GM10266 (cell line): ENCODE results near the gene FBXO40.
"Not testable (repeated sequence)": the region's sequence is repeated elsewhere in the genome, so short reads cannot be mapped to it uniquely, and the experiment has no call there.

Experiments used
- DNase-seq: peaks from one replicate; pipeline ENCODE4 v3.0.0; 2012; ENCODE audit errors: extremely low spot score
- TF ChIP-seq, protein P1 (sequence below): IDR thresholded peaks from 2 replicates; pipeline ENCODE4 v1.5.1; 2012; ENCODE audit warnings: mild to moderate bottlenecking, low read depth; ENCODE audit not compliant: control insufficient read depth, insufficient read depth; ENCODE audit errors: missing control alignments

The FBXO40 gene

DNA sequence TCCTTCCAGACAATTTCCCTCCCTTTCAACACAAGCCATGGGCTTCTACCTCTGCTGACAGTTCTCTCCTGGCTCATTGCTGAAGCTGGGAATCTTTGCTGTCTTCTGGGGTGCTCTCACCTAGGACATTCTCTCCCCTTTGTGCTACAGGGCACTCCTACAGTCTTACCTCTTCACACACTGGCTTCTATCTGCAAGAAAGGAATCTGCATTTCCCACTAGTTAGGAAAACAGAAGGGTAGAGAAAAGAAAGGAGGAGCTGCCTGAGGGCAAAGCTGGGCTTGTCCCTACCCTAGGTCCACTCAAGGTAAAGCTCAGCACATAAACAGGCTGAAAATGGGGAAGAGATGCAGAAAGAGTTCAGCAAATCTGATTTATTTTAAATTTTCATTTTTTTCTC, 31.0 kb upstream of the FBXO40 start:
- TF ChIP-seq, protein P1, sequence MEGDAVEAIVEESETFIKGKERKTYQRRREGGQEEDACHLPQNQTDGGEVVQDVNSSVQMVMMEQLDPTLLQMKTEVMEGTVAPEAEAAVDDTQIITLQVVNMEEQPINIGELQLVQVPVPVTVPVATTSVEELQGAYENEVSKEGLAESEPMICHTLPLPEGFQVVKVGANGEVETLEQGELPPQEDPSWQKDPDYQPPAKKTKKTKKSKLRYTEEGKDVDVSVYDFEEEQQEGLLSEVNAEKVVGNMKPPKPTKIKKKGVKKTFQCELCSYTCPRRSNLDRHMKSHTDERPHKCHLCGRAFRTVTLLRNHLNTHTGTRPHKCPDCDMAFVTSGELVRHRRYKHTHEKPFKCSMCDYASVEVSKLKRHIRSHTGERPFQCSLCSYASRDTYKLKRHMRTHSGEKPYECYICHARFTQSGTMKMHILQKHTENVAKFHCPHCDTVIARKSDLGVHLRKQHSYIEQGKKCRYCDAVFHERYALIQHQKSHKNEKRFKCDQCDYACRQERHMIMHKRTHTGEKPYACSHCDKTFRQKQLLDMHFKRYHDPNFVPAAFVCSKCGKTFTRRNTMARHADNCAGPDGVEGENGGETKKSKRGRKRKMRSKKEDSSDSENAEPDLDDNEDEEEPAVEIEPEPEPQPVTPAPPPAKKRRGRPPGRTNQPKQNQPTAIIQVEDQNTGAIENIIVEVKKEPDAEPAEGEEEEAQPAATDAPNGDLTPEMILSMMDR, result no peak
- DNase-seq, result no peak

DNA sequence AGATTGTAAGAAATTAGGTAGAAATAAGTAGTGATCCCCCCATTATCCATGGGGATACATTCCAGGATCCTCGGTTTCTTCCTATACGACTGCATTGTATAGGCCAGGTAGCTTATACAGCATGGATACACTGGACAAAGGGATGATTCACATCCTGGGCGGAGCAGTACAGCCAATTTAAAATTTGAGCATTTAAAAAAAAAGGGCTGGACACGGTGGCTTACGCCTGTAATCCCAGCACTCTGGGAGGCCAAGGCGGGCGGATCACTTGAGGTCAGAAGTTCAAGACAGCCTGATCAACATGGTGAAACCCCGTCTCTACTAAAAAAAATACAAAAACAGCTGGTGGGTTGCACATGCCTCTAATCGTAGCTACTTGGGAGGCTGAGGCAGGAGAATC, 26.4 kb upstream of the FBXO40 start:
- TF ChIP-seq, protein P1, result no peak
- DNase-seq, result no peak

DNA sequence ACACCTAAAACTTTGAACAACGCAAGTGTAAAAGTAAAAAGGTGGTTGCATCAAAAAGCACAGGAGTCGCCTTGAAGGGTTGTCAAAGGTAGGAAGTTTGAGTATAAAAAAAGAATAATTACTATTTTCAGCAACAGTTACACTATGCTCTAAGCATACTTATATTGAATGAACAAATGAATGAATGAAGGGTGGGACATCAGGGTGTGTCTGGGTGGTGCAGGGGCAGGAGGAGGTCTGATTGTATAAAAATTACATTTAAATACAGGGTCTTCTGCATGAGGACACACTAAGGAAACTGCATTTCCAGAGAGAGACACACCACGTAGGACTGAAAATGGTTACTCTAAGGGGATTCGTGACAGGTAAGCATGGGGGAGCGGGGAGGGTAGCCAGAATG, 25.5 kb upstream of the FBXO40 start, which contains the start of gene ARGFX:
Gene ARGFX, plus strand, starts transcription at position 301 of the 400 bp plus-strand sequence. CDS start 2,765 bp downstream, outside the sequence.
- TF ChIP-seq, protein P1, result no peak
- no peak for DNase-seq

DNA sequence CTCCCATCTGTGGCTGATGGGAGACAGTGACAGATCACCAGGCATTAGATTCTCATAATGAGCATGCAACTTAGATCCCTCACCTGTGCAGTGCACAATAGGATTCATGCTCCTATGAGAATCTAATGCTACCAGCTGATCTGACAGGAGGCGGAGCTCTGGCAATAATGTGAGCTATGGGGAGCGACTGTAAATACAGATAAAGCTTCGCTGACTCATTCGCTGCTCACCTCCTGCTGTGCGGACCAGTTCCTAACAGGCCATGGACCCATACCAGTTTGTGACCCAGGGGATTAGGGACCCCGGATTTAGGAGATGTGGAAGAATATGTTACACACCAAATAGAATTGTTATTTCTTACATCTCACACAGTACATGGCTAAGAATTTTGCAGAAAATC, 18.7 kb upstream of the FBXO40 start:
- DNase-seq, result no peak
- TF ChIP-seq, protein P1, result no peak

DNA sequence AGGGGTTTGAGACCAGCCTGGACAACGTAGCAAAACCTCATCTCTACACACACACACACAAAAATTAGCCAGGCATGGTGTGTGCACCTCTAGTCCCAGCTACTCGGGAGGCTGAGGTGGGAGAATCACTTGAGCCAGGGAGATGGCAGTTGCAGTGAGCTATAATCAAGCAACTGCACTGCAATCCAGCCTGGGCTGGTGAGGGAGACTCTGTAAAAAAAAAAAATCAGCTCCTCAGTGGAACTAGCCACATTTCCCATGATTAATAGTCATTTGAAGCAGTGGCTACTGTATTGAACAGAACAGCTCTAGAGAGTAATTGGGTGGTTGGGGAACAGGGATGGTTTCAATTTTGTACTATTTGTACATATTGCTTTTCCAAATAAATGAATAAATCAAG, 11.5 kb upstream of the FBXO40 start:
- TF ChIP-seq, protein P1, result no peak

DNA sequence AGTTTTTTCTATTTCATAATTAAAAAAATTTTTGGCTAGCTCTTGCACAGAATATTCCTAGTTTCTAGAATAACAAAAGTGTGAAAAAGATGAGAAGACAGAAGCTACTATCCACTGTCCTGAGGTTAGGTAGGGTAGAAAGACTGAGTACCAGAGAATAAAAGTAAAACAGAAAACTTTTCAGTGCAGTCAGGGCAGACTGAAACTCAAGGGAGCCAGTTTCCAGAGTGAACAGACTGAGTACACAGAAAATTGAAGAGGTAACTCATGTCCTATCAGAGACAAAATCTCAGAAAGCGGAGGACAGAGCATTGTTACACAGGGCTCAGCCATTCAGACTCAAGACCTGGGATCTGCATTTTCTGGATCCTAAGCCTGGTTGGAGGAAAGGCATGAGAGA, 8.8 kb upstream of the FBXO40 start:
- DNase-seq, result no peak
- TF ChIP-seq, protein P1, result no peak

More for the DNA sequence above, 11.5 kb upstream of the FBXO40 start:
- DNase-seq, result no peak

DNA sequence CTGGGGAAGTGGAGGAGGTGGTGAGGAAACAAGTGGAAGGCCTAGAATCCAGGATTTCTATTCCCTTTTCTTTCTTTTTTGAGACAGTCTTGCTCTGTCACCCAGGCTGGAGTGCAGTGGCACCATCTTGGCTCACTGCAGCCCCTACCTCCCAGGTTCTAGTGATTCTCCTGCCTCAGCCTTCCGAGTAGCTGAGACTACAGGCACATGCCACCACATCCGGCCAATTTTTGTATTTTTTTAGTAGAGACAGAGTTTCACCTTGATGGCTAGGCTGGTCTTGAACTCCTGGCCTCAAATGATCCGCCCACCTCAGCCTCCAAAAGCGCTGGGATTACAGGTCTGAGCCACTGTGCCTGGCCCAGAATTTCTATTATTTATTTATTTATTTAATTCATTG, 627 bp downstream of the FBXO40 start:
- not testable (repeated sequence) for DNase-seq

DNA sequence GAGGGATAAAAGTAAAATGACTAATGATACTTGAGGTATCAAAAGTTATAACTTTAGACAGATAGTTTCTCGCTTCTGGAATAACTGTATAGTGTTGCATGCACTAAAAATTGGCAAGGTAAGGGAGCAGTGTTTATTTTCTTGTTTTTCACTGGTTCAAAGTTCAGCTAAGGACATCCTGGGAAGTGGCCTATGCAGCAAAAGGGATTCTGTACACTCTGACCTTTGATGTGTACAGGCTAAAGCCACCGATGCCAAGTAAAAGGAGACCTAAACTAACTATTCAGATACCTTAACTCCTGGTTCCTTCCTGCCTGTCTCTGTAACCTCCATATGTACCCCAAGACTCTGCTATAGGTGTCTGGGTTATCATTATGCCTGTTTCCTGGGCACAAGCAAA, 1.7 kb downstream of the FBXO40 start:
- TF ChIP-seq, protein P1, result no peak

More for the DNA sequence above, 1.7 kb downstream of the FBXO40 start:
- DNase-seq, result no peak
